Prostate gland (tissue), 2 donors: ENCODE results near the gene DNMT3L. TPM values are rescaled to one million over a fixed set of nuclear protein-coding genes. Genes with fewer than 3 reads are reported as not detected.

Experiments
- DNase-seq: peaks from one replicate; pipeline ENCODE4 v3.0.0-alpha.2; 2019; ENCODE audit warnings: low spot score
- H3K27ac ChIP-seq, 2 donors: fragments of 200-600 bp; sonication (generic); 2 replicates each; pipeline ENCODE4 v1.5.1; 2017 to 2019
- H3K27me3 ChIP-seq: fragments of 200-600 bp; sonication (generic); replicated peaks from 2 replicates; pipeline ENCODE4 v1.5.1; 2019; ENCODE audit not compliant: insufficient read depth
- H3K36me3 ChIP-seq, 2 donors: fragments of 200-600 bp; sonication (generic); 1 replicate in 1 of 2; 2 replicates in 1 of 2; pipeline versions ENCODE4 v1.5.1 to v1.8.1; 2017 to 2019
- H3K4me1 ChIP-seq: fragments of 200-600 bp; sonication (generic); replicated peaks from 2 replicates; pipeline ENCODE4 v1.5.1; 2019
- H3K4me3 ChIP-seq, 2 donors: fragments of 200-600 bp; sonication (generic); 2 replicates each; pipeline ENCODE4 v1.5.1; 2017 to 2019
- H3K9me3 ChIP-seq: fragments of 200-600 bp; sonication (generic); 2 replicates; pipeline ENCODE4 v1.5.1; 2017
- POLR2A ChIP-seq: fragments of 450-650 bp; IDR thresholded peaks from one replicate; pipeline ENCODE4 v1.6.1; 2016; ENCODE audit warnings: antibody characterized with exemption, mild to moderate bottlenecking
- POLR2AphosphoS5 ChIP-seq: sonication (generic); formaldehyde crosslinking; IDR thresholded peaks from one replicate; pipeline ENCODE4 v1.6.1; 2017; ENCODE audit warnings: antibody characterized with exemption
- WGBS: methylation state at CpG from one replicate; pipeline ENCODE4 v1.1.5; 2018; 5-methylcytosine and 5-hydroxymethylcytosine counted together
- intact Hi-C: fragments of 100-400 bp; cut with DNase I; formaldehyde crosslinking; loops from one replicate; pipeline ENCODE4 v1.14.2; 2022
- total RNA-seq, 2 donors: library from RNA; depleted of rRNA; stranded (reverse); fragments of >200 nt; gene quantifications; one replicate each; pipeline ENCODE4 v1.1.0, GENCODE V29; 2016
- TF ChIP-seq, protein P1 (sequence below), 4 experiments: fragments of 200-600 bp in 2 of 4; fragments of 450-650 bp in 2 of 4; sonication (generic) in 2 of 4; IDR thresholded peaks; 1 replicate in 3 of 4; 2 replicates in 1 of 4; pipeline ENCODE4 v1.5.1; 2016 to 2019; ENCODE audit warnings: antibody characterized with exemption in 4 of 4, mild to moderate bottlenecking in 2 of 4, moderate library complexity in 2 of 4

Gene DNMT3L
- total RNA-seq, 2 donors from 2014 or later = not detected

DNA sequence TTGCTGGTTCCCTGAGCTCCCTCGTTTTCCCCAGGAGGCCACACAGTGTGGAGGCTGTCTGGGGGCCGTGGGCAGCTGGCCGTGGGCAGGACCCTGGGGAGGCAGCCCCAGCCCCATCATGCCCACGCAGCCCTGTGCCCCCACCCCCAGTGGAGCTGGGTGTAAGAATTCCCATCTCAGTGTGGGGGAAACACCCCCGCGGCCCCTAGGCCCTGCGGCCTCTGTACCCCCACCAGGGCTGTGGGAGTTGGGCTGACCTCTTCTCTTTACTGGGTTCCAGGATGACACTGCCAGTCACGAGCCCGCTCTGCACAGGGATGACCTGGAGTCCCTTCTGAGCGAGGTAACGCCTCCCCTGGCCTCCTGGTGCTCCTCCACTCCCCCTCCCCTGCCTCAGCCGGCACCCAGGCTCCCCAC lies 34.4 kb upstream of the DNMT3L start:
- WGBS = 85% methylated on average over 12 of the region's 12 CpGs
- H3K4me3 ChIP-seq = no peak overlapping the region
- intact Hi-C loops = no loop called here
- H3K9me3 ChIP-seq = no peaks in the 10 kb centered on the region
- peaks cover 10% of the 10 kb centered on the region for H3K4me1 ChIP-seq
- TF ChIP-seq, protein P1, sequence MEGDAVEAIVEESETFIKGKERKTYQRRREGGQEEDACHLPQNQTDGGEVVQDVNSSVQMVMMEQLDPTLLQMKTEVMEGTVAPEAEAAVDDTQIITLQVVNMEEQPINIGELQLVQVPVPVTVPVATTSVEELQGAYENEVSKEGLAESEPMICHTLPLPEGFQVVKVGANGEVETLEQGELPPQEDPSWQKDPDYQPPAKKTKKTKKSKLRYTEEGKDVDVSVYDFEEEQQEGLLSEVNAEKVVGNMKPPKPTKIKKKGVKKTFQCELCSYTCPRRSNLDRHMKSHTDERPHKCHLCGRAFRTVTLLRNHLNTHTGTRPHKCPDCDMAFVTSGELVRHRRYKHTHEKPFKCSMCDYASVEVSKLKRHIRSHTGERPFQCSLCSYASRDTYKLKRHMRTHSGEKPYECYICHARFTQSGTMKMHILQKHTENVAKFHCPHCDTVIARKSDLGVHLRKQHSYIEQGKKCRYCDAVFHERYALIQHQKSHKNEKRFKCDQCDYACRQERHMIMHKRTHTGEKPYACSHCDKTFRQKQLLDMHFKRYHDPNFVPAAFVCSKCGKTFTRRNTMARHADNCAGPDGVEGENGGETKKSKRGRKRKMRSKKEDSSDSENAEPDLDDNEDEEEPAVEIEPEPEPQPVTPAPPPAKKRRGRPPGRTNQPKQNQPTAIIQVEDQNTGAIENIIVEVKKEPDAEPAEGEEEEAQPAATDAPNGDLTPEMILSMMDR (IDR thresholded peaks at IDR 0.05) = no peak
- TF ChIP-seq POLR2A (no peak), POLR2AphosphoS5 (no peak)
- no peaks in the 10 kb centered on the region for H3K36me3 ChIP-seq
- no peak overlapping the region for H3K27ac ChIP-seq
- DNase-seq = no peak
- H3K27me3 ChIP-seq = no peaks in the 10 kb centered on the region

GRCh38 chr21:44295646-44296045 lies 33.9 kb upstream of the DNMT3L start:
- TF ChIP-seq, protein P1 (IDR thresholded peaks at IDR 0.05) = no peak
- TF ChIP-seq POLR2A = no peak
- no peak for TF ChIP-seq POLR2AphosphoS5
- peaks cover 5% of the 10 kb centered on the region for H3K4me1 ChIP-seq
- H3K9me3 ChIP-seq = no peaks in the 10 kb centered on the region
- intact Hi-C loops = no loop called here
- H3K36me3 ChIP-seq = no peaks in the 10 kb centered on the region
- H3K4me3 ChIP-seq = no peak overlapping the region
- no peak for DNase-seq
- WGBS = 73% methylated on average over 9 of the region's 10 CpGs
- no peaks in the 10 kb centered on the region for H3K27me3 ChIP-seq
- H3K27ac ChIP-seq = no peak overlapping the region

GRCh38 chr21:44295163-44295573 lies 33.5 kb upstream of the DNMT3L start:
- H3K36me3 ChIP-seq = no peaks in the 10 kb centered on the region
- TF ChIP-seq, protein P1 (IDR thresholded peaks at IDR 0.05) = no peak
- TF ChIP-seq POLR2AphosphoS5 = no peak
- TF ChIP-seq POLR2A = no peak
- peaks cover 5% of the 10 kb centered on the region for H3K4me1 ChIP-seq
- no peak overlapping the region for H3K27ac ChIP-seq
- WGBS = 72% methylated on average over 14 of the region's 14 CpGs
- no peak for DNase-seq
- intact Hi-C loops = no loop called here
- no peaks in the 10 kb centered on the region for H3K9me3 ChIP-seq
- no peaks in the 10 kb centered on the region for H3K27me3 ChIP-seq
- no peak overlapping the region for H3K4me3 ChIP-seq

DNA sequence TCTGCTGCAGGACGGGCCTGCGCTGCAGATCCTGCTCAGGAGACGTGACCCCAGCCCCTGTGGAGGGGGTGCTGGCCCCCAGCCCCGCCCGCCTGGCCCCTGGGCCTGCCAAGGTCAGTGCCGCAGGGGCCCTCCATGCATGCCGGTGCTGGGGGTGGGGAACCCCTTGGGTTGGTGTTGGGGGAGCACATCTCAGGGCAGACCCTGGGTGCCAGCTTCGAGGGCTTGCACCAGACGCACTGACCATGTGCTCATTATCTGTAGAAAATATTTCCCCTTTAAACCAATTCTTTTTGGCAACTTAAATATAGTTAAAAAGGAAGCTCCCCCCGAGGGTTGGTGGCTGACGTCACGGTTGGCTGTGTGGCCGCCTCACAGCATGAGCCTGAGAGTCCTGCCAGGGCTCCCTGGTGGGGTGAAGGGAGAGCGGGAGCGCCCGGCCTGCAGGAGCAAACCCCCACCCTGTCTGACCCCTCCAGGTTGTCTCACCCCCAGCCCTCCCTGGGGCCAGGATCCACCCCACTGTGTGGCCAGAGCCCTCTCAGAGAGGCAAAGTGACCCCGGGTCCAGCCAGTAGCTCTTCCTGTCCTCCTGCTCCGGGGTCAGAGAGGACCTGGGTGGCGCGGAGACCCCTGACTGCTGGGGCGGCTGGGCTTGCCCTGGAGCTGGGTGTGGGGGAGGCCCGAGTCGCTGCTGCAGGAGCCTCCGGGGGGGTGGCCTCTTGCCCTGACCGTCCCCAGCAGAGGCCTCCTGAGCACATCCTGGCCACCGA lies 32.9 kb upstream of the DNMT3L start:
- H3K9me3 ChIP-seq = no peaks in the 10 kb centered on the region
- H3K4me3 ChIP-seq = no peak overlapping the region
- intact Hi-C loops = no loop called here
- H3K27ac ChIP-seq = no peak overlapping the region
- no peak for TF ChIP-seq POLR2AphosphoS5
- TF ChIP-seq POLR2A = no peak
- TF ChIP-seq, protein P1 (IDR thresholded peaks at IDR 0.05) = no peak
- H3K36me3 ChIP-seq = no peaks in the 10 kb centered on the region
- peaks cover 5% of the 10 kb centered on the region for H3K4me1 ChIP-seq
- no peak for DNase-seq
- WGBS = 61% methylated on average over 22 of the region's 26 CpGs
- H3K27me3 ChIP-seq = no peaks in the 10 kb centered on the region

DNA sequence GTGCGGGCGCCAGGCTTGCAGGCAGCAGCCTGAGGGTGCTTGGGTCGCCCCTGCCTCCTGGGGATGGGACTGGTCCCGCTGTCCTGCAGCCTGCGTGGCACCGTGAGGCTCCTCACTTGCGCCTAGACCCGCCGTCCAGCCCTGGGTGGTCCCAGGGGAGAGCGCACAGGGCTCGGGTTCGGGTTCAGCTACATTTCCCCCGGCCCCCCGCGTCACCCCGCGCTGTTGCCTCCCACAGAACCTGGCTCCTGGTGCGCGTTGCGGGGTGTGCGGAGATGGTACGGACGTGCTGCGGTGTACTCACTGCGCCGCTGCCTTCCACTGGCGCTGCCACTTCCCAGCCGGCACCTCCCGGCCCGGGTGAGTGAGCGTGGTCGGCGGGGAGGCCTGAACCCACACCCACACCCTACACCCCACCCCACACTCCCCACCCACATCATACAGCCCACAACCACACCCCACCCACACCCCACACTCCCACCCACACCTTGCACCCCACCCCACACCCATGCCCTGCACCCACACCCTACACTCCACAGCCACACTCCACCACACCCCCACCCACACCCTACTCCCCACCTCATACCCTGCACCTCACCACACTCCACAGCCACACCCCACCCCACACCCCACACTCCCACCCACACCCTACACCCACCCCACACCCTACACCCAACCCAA lies 32.0 kb upstream of the DNMT3L start:
- no peak for DNase-seq
- intact Hi-C loops = no loop called here
- Histone ChIP-seq H3K36me3 (no peaks in the 10 kb centered on the region), H3K9me3 (no peaks in the 10 kb centered on the region), H3K27me3 (no peaks in the 10 kb centered on the region), H3K4me3 (no peak overlapping the region), H3K27ac (no peak overlapping the region), H3K4me1 (no peaks in the 10 kb centered on the region)
- TF ChIP-seq POLR2A (no peak), POLR2AphosphoS5 (no peak)
- TF ChIP-seq, protein P1 (IDR thresholded peaks at IDR 0.05) = no peak
- WGBS = 94% methylated on average over 33 of the region's 33 CpGs
